ENCODE results near the gene MTX1.
"Not testable (repeated sequence)": the region's sequence is repeated elsewhere in the genome, so short reads cannot be mapped to it uniquely, and the experiment has no call there.

The MTX1 gene

GRCh38 chr1:155241841-155242264, 33.4 kb downstream of the MTX1 start:
- ChIA-PET CTCF (interaction anchor here (0.8 to 4.4 kb wide), 5 partner anchors 9 to 64 kb away, joined by 3 to 40 read pairs (median 3); no protein-coding TSS in a partner anchor), POLR2A (interaction anchor here (0.7 to 1.0 kb wide), 2 partner anchors 9 to 32 kb away, joined by 3 to 6 read pairs; partner anchors contain the start of gene CLK2)
- DNase-seq (ENCODE audit: extremely low spot score) = no peak
- TF ChIP-seq, protein P1, sequence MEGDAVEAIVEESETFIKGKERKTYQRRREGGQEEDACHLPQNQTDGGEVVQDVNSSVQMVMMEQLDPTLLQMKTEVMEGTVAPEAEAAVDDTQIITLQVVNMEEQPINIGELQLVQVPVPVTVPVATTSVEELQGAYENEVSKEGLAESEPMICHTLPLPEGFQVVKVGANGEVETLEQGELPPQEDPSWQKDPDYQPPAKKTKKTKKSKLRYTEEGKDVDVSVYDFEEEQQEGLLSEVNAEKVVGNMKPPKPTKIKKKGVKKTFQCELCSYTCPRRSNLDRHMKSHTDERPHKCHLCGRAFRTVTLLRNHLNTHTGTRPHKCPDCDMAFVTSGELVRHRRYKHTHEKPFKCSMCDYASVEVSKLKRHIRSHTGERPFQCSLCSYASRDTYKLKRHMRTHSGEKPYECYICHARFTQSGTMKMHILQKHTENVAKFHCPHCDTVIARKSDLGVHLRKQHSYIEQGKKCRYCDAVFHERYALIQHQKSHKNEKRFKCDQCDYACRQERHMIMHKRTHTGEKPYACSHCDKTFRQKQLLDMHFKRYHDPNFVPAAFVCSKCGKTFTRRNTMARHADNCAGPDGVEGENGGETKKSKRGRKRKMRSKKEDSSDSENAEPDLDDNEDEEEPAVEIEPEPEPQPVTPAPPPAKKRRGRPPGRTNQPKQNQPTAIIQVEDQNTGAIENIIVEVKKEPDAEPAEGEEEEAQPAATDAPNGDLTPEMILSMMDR (IDR thresholded peaks at IDR 0.05; ENCODE audit: control extremely low read depth, extremely low read depth, low read depth, missing control alignments) = no peak

DNA sequence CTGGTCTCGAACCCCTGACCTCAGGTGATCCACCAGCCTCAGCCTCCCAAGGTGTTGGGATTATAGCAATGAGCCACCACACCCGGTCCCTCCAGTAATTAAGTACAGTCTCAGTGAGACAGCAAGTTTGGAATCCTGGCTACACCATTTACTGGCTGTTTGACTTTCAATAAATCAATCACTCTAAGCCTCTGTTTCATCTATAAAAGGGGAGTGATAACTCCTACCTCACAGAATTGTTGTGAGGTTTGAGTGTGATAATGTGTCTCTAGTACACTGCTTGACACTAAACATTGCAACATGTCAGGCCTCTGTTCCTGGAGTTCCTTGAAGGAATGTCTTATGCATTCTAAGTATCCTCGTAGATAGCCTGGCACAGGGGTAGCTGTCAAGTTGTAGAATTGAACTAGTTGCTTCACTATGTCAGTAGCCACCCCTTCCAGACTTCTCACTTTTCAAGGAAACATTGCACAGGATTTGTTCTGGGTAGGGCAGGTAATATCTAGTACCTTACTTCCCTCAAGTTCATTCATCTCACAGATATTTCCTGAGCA, 34.4 kb downstream of the MTX1 start:
- DNase-seq (ENCODE audit: extremely low spot score) = no peak
- CTCF ChIA-PET = interaction anchor here (0.8 to 4.4 kb wide), 5 partner anchors 8 to 128 kb away, joined by 3 to 40 read pairs (median 3); no protein-coding TSS in a partner anchor
- POLR2A ChIA-PET = interaction anchor here (0.7 kb wide), 1 partner anchor 66 kb away, joined by 3 read pairs; the partner anchor contains the start of gene FDPS
- TF ChIP-seq, protein P1 (IDR thresholded peaks at IDR 0.05; ENCODE audit: control extremely low read depth, extremely low read depth, low read depth, missing control alignments) = no peak

GRCh38 chr1:155244368-155245162, 36.1 kb downstream of the MTX1 start:
- TF ChIP-seq, protein P1 (IDR thresholded peaks at IDR 0.05; ENCODE audit: control extremely low read depth, extremely low read depth, low read depth, missing control alignments) = peak; percentile 51
- peak; percentile 94 for DNase-seq (ENCODE audit: extremely low spot score)
- ChIA-PET CTCF (interaction anchor here (0.8 to 9.8 kb wide), 7 partner anchors 22 to 80 kb away, joined by 3 to 150 read pairs (median 3); partner anchors contain the start of gene RUSC1), POLR2A (interaction anchor here (0.6 to 1.4 kb wide), 3 partner anchors 13 to 51 kb away, joined by 3 to 4 read pairs (median 4); partner anchors contain the start of gene THBS3)

DNA sequence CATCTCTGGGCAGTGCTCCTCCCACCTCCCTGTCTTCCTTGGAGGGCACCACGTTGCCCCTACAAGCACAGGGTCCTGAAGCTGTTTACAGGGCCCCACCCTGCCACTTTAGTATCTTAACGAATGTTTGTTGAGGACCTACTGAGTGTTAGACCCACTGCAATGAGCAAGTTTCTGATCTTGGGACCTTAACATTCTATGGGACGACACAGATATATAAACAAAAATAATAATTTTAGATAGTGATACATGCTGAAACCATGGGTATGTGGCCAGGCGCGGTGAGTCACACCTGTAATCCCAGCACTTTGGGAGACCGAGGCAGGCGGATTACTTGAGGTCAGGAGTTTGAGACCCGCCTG, 36.6 kb downstream of the MTX1 start:
- ChIA-PET CTCF (interaction anchor here (0.8 to 9.8 kb wide), 4 partner anchors 31 to 80 kb away, joined by 3 to 150 read pairs (median 3); partner anchors contain the start of gene RUSC1), POLR2A (interaction anchor here (0.6 kb wide), 1 partner anchor 52 kb away, joined by 3 read pairs; no protein-coding TSS in a partner anchor)
- TF ChIP-seq, protein P1 (IDR thresholded peaks at IDR 0.05; ENCODE audit: control extremely low read depth, extremely low read depth, low read depth, missing control alignments) = no peak
- no peak for DNase-seq (ENCODE audit: extremely low spot score)

- POLR2A ChIA-PET; DNase-seq (ENCODE audit: extremely low spot score): not testable (repeated sequence)
- CTCF ChIA-PET = interaction anchor here (0.9 to 9.8 kb wide), 3 partner anchors 10 to 257 kb away, joined by 3 to 150 read pairs (median 3); partner anchors contain the start of gene RUSC1
These were observed 38.3 kb downstream of the MTX1 start for GRCh38 chr1:155246796-155247195.

DNA sequence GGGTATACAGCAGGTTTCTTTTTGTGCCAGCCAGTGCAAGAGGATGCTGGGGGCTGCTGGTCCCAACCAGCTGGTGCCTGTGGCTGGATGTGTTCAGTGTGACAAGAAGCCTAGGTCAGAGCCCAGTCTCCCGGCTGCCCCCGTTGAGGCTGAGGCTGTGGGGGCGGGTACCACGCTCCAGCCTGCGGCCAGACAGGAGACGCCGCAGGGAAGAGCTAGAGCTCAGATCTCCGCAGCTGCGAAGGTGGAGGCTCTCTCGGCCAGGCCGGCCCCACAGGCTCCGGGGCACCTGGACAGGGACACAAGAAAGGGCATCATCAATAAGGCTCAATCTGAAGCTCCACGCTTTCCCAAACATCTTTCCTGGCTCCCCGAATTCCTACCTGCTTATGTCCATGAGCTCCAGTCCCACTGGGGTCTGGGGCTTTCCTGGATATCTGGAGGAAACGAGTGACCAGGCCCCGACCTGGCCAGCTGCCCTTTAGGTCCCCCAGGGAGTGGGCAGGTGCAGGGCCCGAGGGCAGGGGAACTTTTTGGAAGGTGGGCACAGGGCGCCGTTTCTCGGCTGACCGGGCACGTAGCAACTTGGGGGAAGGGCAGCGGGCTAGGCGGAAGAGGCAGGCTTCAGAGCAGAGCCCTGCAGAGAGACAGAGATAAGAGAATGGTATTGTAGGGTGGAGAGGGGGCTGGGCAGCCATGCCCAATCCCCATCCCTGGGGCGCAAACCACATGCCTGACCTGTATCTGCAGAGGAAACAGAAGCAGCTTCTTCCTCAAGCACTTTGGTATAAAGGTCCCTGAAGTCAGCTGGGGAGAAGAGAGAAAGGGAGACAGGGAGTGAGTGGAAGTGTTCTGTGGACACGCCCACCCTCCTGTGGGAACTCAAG, 39.4 kb downstream of the MTX1 start:
- CTCF ChIA-PET = interaction anchor here (0.9 to 9.8 kb wide), 6 partner anchors 9 to 346 kb away, joined by 3 to 150 read pairs (median 20); partner anchors contain the start of genes RUSC1 and SCAMP3
- TF ChIP-seq, protein P1 (IDR thresholded peaks at IDR 0.05; ENCODE audit: control extremely low read depth, extremely low read depth, low read depth, missing control alignments) = no peak
- no peak for DNase-seq (ENCODE audit: extremely low spot score)
- POLR2A ChIA-PET = no interaction called here
